HG03159 (cell line): ENCODE data around the gene HSD3B7.
"Not testable (repeated sequence)": the region's sequence is repeated elsewhere in the genome, so short reads cannot be mapped to it uniquely, and the experiment has no call there.

Source experiments
- ATAC-seq: cut with Tn5 transposase; IDR thresholded peaks from one replicate; pipeline ENCODE4 v1.9.1; 2021; ENCODE audit warnings: mild to moderate bottlenecking, moderate library complexity; ENCODE audit not compliant: unreplicated experiment

HSD3B7 gene

GRCh38 chr16:30998852-30999761, 14.1 kb downstream of the HSD3B7 start:
- ATAC-seq: no peak

- no peak for ATAC-seq
These were observed 15.8 kb downstream of the HSD3B7 start for GRCh38 chr16:31000671-31001382.

- no peak for ATAC-seq
These were observed 16.7 kb downstream of the HSD3B7 start for GRCh38 chr16:31001507-31002249.

GRCh38 chr16:31002250-31002700, 17.3 kb downstream of the HSD3B7 start:
- ATAC-seq: no peak

GRCh38 chr16:31002862-31003341, 17.9 kb downstream of the HSD3B7 start:
- no peak for ATAC-seq

- ATAC-seq: no peak
These were observed 18.7 kb downstream of the HSD3B7 start for GRCh38 chr16:31003744-31004143.

GRCh38 chr16:31004658-31005057, 19.7 kb downstream of the HSD3B7 start:
- no peak for ATAC-seq

GRCh38 chr16:31005350-31006085, 20.5 kb downstream of the HSD3B7 start:
- ATAC-seq: no peak

GRCh38 chr16:31006086-31006385, 21.0 kb downstream of the HSD3B7 start:
- ATAC-seq: no peak

- no peak for ATAC-seq
These were observed 21.6 kb downstream of the HSD3B7 start for GRCh38 chr16:31006589-31006988.

GRCh38 chr16:31007684-31008083, 22.7 kb downstream of the HSD3B7 start:
- no peak for ATAC-seq

- no peak for ATAC-seq
These were observed 23.1 kb downstream of the HSD3B7 start for GRCh38 chr16:31008149-31008548.

- ATAC-seq: no peak
These were observed 23.5 kb downstream of the HSD3B7 start for GRCh38 chr16:31008551-31008950.

GRCh38 chr16:31009120-31009519, 24.1 kb downstream of the HSD3B7 start:
- ATAC-seq: no peak

- ATAC-seq: no peak
These were observed 25.0 kb downstream of the HSD3B7 start for GRCh38 chr16:31009894-31010584.

GRCh38 chr16:31010585-31011325, 25.7 kb downstream of the HSD3B7 start, which contains the start of gene STX1B:
TSS of gene STX1B (minus strand) at chr16:31010638. CDS start at chr16:31010396, 242 bp downstream.
- ATAC-seq: no peak

GRCh38 chr16:31011815-31012214, 26.8 kb downstream of the HSD3B7 start:
- ATAC-seq: not testable (repeated sequence)

GRCh38 chr16:31013292-31013691, 28.3 kb downstream of the HSD3B7 start:
- ATAC-seq: not testable (repeated sequence)

GRCh38 chr16:31016018-31016417, 31.0 kb downstream of the HSD3B7 start:
- ATAC-seq: no peak
